ENCODE results near the gene FBP2. TPM values are rescaled to one million over a fixed set of nuclear protein-coding genes. Genes with fewer than 3 reads are reported as not detected.
A peak's percentile ranks its signal among the peaks of the same experiment; 100 is the strongest.

Gene FBP2
- not detected for total RNA-seq
- total RNA-seq: 0 reads per million in 2 donors

DNA sequence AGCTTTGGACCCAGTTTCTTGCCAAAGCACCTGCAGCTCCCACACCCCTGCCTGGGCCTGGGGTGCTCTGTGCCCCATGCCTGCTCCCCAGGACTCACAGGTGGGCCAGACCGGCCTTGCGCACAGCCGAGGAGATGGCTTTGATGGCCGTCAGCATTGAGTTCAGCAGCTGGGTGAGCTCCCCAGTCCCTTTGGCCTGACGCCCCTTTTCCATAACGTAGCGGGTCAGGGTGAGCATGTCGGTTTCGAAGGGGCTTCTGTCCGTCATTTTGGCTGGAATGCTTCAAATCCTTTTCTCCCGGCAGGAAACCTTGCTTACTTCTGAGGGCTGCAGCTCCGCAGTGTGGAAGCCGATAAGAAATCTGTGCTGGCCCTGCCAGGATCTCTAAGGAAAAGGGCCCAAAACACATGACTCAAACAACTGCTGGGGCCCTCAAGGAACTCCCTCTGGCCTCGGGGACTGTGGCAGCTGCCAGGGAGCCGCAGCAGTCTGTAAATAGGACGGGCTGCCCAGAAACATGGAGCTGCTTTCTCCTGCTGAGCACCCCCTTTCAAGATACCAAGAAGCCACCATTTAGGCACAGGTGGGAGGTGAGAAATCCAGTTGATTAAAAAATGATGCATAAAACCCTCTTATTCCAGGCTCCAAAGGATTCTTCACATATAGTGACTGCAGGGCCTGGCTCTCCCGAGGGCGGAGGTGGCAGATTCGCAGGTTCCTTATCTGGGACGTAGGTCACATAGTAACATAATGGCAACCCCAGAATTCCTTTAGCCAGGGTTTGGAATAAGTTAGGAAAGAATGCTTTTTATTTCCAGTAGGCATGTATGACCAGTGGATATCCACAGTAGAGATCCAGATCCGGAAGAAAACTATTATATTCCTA lies at the start of gene FBP2:
Gene FBP2 (minus strand): TSS at position 366 of the 887 bp plus-strand sequence. CDS start 98 bp downstream, at position 268.
- Mint-ChIP-seq H3K36me3 (ENCODE audit: low read depth) (no peaks in the 10 kb centered on the region), H3K4me1 (peaks cover 4% of the 10 kb centered on the region), H3K27me3 (peaks cover 37% of the 10 kb centered on the region), H3K4me3 (no peak within 1 kb of the TSS), H3K27ac (no peak within 1 kb of the TSS)
- DNase-seq (no peak), ATAC-seq (no peak)
- no peaks in the 10 kb centered on the region for H3K9me3 ChIP-seq (ENCODE audit: control insufficient read depth, low read length, poor library complexity, severe bottlenecking)

DNA sequence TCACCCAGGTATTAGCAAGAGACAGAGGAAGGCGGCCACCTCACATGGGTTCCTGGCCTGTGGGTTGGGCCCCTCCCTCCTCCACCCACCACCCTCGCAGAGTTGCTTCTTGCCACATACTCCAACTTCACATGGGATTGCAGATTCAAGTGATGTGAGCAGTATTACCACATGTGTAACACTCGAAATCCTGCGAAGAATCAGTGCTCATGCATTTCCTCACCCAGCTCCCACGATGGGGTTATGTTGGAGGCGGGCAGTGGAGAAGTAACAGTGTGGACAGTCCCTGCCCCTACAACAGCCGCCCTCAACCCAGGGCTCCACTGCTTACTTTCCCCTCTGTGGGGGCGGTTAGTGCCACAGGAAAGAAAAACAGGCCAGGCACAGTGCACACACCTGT lies 49.6 kb upstream of the FBP2 start:
- H3K4me1 Mint-ChIP-seq: peaks cover 15% of the 10 kb centered on the region
- no peaks in the 10 kb centered on the region for H3K9me3 ChIP-seq (ENCODE audit: control insufficient read depth, low read length, poor library complexity, severe bottlenecking)
- H3K27ac Mint-ChIP-seq: no peak overlapping the region
- DNase-seq (no peak), ATAC-seq (no peak)
- H3K27me3 Mint-ChIP-seq: peaks cover 19% of the 10 kb centered on the region
- H3K36me3 Mint-ChIP-seq (ENCODE audit: low read depth): peaks cover 4% of the 10 kb centered on the region
- H3K4me3 Mint-ChIP-seq: no peak overlapping the region

- H3K9me3 ChIP-seq (ENCODE audit: control insufficient read depth, low read length, poor library complexity, severe bottlenecking): no peaks in the 10 kb centered on the region
- Mint-ChIP-seq H3K36me3 (ENCODE audit: low read depth) (peaks cover 4% of the 10 kb centered on the region), H3K27me3 (peaks cover 18% of the 10 kb centered on the region), H3K4me1 (peaks cover 16% of the 10 kb centered on the region), H3K4me3 (no peak overlapping the region), H3K27ac (no peak overlapping the region)
- no peak for ATAC-seq
- DNase-seq: no peak
These were observed 48.9 kb upstream of the FBP2 start for GRCh38 chr9:94642501-94642900.

GRCh38 chr9:94639999-94640376 lies 46.4 kb upstream of the FBP2 start:
- peaks cover 10% of the 10 kb centered on the region for H3K27me3 Mint-ChIP-seq
- DNase-seq: no peak
- peak overlapping the region; percentile 97 for H3K4me3 Mint-ChIP-seq
- peak overlapping the region; percentile 89 for H3K27ac Mint-ChIP-seq
- ATAC-seq: no peak
- H3K9me3 ChIP-seq (ENCODE audit: control insufficient read depth, low read length, poor library complexity, severe bottlenecking): no peaks in the 10 kb centered on the region
- H3K36me3 Mint-ChIP-seq (ENCODE audit: low read depth): peaks cover 4% of the 10 kb centered on the region
- peaks cover 16% of the 10 kb centered on the region for H3K4me1 Mint-ChIP-seq

DNA sequence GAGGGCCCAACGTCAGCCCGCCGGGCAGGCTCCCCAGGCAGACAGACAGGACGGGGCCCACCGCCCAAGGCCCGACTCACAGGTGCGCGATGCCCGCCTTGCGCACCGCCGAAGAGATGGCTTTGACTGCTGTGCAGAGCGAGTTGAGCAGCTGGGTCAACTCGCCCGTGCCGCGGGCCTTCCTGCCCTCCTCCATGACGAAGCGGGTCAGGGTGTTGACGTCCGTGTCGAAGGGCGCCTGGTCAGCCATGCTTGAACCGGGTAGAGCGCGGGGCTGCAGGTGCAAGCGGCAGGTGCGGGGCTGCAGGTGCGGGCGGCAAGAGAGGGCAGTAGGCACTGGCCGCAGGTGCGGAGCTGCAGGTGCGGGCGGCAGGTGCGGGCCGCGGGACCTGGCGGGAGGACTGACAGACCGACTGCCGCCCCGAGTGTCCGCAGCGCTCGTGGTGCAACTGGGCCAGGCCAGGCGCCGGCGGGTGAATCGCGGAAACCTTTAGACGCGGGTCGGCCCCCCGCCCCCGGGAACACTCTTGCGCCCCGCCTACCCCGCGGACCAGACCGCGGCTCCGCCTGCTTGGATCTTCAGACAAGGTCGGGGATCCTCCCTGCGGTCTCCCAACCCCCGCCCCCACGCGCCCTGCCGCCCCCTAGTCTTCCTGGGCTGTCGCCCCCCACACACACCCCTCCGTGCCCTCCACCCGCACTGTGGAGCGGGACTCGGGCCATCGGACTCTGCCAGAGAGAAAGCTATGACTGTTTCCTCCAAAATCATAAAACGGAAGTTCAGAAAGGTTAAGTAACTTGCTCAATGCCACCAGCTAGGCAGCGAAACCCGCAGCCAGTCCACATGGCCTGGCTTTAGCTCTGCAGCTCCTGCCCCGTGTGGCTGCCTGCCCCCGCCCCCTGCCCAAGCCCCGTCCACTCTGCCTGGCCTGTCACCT lies 45.7 kb upstream of the FBP2 start, which contains the start of gene FBP1:
Gene FBP1 (minus strand): TSS at position 458 of the 938 bp plus-strand sequence. CDS start 208 bp downstream, at position 250.
- H3K4me3 Mint-ChIP-seq: peak within 1 kb of the TSS; percentile 97
- H3K27ac Mint-ChIP-seq: peak within 1 kb of the TSS; percentile 89

DNA sequence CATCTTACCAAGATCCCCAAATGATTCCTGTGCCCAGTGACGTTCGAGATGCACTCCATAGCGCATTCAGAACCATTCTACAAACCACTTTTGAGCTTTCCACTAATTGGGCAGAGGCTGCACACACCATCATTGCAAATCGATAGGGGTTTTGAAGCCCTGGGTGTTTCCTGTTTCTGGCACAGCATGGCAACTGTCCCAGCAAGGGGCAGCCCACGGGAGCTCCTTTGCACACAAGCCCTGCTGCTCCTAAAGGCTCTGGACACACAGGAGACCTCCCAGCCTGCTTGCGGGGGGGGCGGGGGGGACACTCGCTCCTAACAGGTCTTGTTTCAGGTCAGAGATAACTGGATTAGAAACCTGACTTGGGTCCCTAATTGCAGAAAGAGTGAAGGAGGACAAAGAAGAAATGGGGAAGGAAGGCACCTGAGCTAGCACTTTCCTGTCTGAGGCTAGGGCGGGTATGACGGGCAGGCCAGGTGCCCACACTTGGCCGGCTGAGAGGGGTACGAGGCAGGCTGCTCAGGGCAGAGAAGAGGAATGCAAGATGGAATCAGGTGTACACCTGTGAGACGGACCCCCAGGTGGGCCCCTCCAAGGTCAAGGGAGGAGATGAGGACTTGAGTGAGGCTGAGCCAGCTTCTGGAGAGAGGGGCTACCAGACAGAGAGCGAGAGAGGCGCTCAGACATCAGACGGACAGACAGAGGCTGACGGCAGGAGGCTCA lies 44.9 kb upstream of the FBP2 start:
- ATAC-seq (no peak), DNase-seq (no peak)

More for the DNA sequence above, 45.7 kb upstream of the FBP2 start, which contains the start of gene FBP1:
- DNase-seq (peak; percentile 9 to 26 (median 18)), ATAC-seq (peak; percentile 77)
- no peaks in the 10 kb centered on the region for H3K9me3 ChIP-seq (ENCODE audit: control insufficient read depth, low read length, poor library complexity, severe bottlenecking)
- Mint-ChIP-seq H3K27me3 (peaks cover 5% of the 10 kb centered on the region), H3K4me1 (peaks cover 14% of the 10 kb centered on the region), H3K36me3 (ENCODE audit: low read depth) (peaks cover 4% of the 10 kb centered on the region)

GRCh38 chr9:94632737-94633136 lies 39.1 kb upstream of the FBP2 start:
- H3K36me3 Mint-ChIP-seq (ENCODE audit: low read depth): no peaks in the 10 kb centered on the region
- H3K27ac Mint-ChIP-seq: no peak overlapping the region
- H3K4me3 Mint-ChIP-seq: no peak overlapping the region
- DNase-seq (no peak), ATAC-seq (no peak)
- no peaks in the 10 kb centered on the region for H3K4me1 Mint-ChIP-seq
- H3K27me3 Mint-ChIP-seq: no peaks in the 10 kb centered on the region
- no peaks in the 10 kb centered on the region for H3K9me3 ChIP-seq (ENCODE audit: control insufficient read depth, low read length, poor library complexity, severe bottlenecking)

More for the DNA sequence above, 44.9 kb upstream of the FBP2 start:
- H3K27me3 Mint-ChIP-seq: peaks cover 5% of the 10 kb centered on the region
- peaks cover 14% of the 10 kb centered on the region for H3K4me1 Mint-ChIP-seq
- H3K9me3 ChIP-seq (ENCODE audit: control insufficient read depth, low read length, poor library complexity, severe bottlenecking): no peaks in the 10 kb centered on the region
- H3K27ac Mint-ChIP-seq: peak overlapping the region; percentile 89
- H3K36me3 Mint-ChIP-seq (ENCODE audit: low read depth): peaks cover 4% of the 10 kb centered on the region
- H3K4me3 Mint-ChIP-seq: peak overlapping the region; percentile 97

DNA sequence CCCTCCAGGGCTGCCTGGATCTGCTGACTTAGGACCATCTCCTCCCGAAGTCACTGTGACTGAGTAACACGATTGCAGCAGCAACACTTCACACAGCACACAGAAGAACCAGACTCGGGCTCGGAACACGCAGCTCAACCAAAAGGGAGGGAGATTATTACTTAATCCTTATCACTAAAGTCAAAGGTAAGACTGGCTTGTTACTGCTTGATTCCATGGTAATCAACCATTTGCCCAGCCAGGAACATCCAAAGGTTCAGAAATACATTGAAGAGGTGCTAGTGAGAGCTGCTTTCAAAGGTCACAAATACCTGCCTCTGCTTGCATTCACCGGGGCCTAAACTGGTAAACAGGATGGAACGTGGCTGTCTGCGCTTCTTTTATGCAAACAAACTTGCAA lies 38.0 kb upstream of the FBP2 start:
- Mint-ChIP-seq H3K36me3 (ENCODE audit: low read depth) (no peaks in the 10 kb centered on the region), H3K27me3 (no peaks in the 10 kb centered on the region), H3K4me3 (no peak overlapping the region), H3K4me1 (no peaks in the 10 kb centered on the region), H3K27ac (no peak overlapping the region)
- H3K9me3 ChIP-seq (ENCODE audit: control insufficient read depth, low read length, poor library complexity, severe bottlenecking): no peaks in the 10 kb centered on the region
- ATAC-seq (no peak), DNase-seq (no peak)

DNA sequence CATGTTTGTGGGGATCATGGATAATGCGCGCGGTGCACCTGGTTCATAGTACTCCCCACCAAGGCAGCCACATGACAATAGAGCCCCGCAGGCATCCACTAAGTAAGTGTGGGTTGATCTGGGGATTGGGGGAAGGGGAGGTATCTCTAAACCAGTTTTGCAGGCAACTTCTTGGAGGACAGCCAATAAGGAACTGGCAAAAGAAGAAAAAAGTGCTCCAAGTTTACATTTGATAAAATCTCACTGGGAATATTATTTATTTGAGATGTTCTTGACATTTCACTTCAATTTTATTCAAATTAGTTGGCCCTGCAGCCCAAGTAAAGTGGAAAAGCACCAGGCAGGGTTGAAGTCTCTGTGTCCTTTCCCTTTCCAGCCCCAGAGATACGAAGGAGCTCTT lies 37.2 kb upstream of the FBP2 start:
- ATAC-seq (no peak), DNase-seq (no peak)
- Mint-ChIP-seq H3K27me3 (no peaks in the 10 kb centered on the region), H3K4me1 (no peaks in the 10 kb centered on the region), H3K36me3 (ENCODE audit: low read depth) (no peaks in the 10 kb centered on the region), H3K27ac (no peak overlapping the region), H3K4me3 (no peak overlapping the region)
- no peaks in the 10 kb centered on the region for H3K9me3 ChIP-seq (ENCODE audit: control insufficient read depth, low read length, poor library complexity, severe bottlenecking)

- no peaks in the 10 kb centered on the region for H3K9me3 ChIP-seq (ENCODE audit: control insufficient read depth, low read length, poor library complexity, severe bottlenecking)
- H3K4me3 Mint-ChIP-seq: no peak overlapping the region
- no peaks in the 10 kb centered on the region for H3K36me3 Mint-ChIP-seq (ENCODE audit: low read depth)
- H3K27ac Mint-ChIP-seq: no peak overlapping the region
- H3K4me1 Mint-ChIP-seq: no peaks in the 10 kb centered on the region
- DNase-seq (no peak), ATAC-seq (no peak)
- H3K27me3 Mint-ChIP-seq: no peaks in the 10 kb centered on the region
These were observed 36.7 kb upstream of the FBP2 start for GRCh38 chr9:94630281-94630680.

DNA sequence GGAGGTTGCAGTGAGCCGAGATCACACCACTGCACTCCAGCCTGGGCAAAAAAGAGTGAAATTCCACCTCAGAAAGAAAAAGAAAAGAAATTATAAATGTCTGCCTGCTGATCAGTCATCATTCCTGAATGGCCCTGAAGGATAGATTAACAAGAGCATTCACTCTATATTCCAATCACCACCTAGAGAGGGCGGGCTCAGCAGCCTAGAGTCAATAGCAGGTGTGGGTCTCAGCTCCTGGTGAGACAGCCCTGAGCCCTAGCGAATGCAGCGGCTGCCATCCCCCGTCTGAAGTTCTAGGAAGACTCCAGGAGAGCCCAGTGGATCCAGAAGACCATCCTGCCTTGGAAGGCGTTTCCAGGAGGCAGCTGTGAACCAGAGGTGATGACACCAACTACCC lies 33.7 kb upstream of the FBP2 start:
- DNase-seq (no peak), ATAC-seq (no peak)
- H3K4me3 Mint-ChIP-seq: no peak overlapping the region
- no peaks in the 10 kb centered on the region for H3K4me1 Mint-ChIP-seq
- H3K9me3 ChIP-seq (ENCODE audit: control insufficient read depth, low read length, poor library complexity, severe bottlenecking): no peaks in the 10 kb centered on the region
- H3K27ac Mint-ChIP-seq: no peak overlapping the region
- H3K36me3 Mint-ChIP-seq (ENCODE audit: low read depth): peaks cover 2% of the 10 kb centered on the region
- H3K27me3 Mint-ChIP-seq: no peaks in the 10 kb centered on the region

DNA sequence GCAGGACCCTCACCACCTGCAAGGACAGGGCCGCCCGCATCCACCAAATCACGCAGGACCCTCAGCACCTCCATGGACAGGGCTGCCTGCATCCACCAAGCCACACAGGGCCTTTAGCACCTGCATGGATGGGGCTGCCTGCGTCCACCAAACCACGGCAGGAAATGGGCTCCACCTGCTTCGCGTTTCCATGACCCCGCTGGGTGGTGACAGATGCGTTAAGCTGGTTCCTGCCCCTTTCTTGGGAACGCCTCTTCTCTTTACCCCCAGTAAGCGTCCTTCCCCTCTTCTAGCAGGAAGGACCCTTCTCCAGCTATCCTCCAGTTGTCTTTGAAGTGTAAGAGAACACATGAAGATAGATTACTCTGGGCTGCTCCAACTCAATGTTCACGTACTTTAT lies 32.2 kb upstream of the FBP2 start:
- H3K36me3 Mint-ChIP-seq (ENCODE audit: low read depth): peaks cover 2% of the 10 kb centered on the region
- no peaks in the 10 kb centered on the region for H3K27me3 Mint-ChIP-seq
- no peak for ATAC-seq
- DNase-seq: no peak
- H3K4me1 Mint-ChIP-seq: no peaks in the 10 kb centered on the region
- H3K4me3 Mint-ChIP-seq: no peak overlapping the region
- H3K9me3 ChIP-seq (ENCODE audit: control insufficient read depth, low read length, poor library complexity, severe bottlenecking): no peaks in the 10 kb centered on the region
- H3K27ac Mint-ChIP-seq: no peak overlapping the region

Measured in T-helper 17 cell (primary cell).